Bone marrow (tissue), 2 donors: ENCODE results near the gene GALNT16.

Experiments
- DNase-seq, 2 donors: peaks; one replicate each; lab custom pipeline; 2025; lab: John Stamatoyannopoulos, UW

GALNT16 gene

DNA sequence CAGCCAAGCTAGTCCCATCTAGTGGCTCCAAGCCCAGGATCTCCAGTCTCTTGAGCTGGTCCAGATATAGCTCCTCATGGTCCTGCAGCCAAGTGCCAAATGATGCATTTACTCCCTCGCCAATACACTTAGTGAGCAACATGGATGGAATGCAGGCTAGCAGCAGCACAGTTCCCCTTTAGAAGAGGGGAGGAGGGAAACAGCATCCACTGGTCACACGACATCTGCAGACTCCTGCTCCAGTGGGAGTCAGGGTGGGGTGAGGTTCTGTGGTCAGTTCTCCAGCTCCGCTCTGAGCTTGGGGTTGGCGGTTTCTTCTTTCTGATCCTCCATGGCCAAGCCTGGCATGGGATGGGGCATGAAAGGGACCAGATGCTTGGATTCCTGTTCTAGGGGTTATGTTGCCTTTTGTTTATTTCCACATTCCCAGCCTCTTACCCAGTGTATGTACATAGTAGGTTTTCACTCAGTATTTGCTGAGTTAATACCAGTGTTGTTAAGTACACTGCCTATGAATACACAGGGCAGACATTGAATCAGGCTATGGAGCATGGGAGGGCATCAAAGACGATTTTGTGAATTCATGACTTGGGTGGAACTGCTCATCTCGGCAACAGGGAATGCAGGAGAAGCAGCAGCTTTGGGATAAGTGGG lies 57.3 kb downstream of the GALNT16 start:
- DNase-seq = no peak

GRCh38 chr14:69317780-69318179 lies 57.8 kb downstream of the GALNT16 start:
- DNase-seq = no peak

GRCh38 chr14:69318241-69318640 lies 58.3 kb downstream of the GALNT16 start:
- no peak for DNase-seq

DNA sequence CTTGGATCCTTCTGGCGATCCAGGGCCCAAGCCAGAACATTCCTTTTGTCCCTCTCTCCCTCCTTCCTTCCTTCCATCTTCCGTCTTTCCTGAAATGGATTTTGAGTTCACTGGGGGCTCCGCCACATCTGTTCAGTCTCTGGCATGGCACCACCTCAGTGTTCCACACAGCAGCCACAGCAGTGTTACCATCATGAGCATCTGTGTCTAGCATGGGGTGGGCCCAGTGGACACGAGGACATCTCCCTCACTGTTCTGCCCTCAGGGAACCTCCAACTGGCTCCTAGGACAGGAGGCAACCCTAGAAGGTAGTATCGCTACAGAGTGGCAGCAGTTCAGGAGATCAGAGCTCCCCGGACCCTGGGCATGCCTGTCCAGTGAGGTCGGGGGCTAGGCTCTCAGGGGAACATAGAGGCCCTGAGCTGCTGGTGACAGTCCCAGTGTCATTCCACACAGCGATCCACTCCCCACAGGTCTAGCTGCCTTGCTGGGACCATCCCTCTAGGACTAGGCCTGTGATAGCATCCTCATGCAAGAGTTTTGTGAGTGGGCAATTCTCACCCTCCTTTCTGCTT lies 59.0 kb downstream of the GALNT16 start:
- DNase-seq = no peak

DNA sequence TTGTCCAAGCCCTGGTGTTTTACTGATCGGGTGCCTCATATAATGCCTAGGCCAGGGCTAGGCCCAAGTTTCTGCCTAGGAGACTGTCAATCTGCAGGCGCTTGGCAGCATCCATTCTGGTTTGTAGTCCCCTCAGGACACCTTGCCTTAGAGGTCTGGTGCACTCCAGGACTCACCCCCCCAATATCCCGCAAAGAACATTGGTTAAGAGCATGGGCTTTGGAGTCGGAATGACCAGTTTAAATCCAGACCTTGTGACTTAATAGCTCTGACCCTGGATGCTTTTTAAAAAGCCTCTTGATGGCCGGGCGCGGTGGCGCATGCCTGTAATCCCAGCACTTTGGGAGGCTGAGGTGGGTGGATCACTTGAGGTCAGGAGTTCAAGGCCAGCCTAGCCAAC lies 60.0 kb downstream of the GALNT16 start:
- DNase-seq = no peak

DNA sequence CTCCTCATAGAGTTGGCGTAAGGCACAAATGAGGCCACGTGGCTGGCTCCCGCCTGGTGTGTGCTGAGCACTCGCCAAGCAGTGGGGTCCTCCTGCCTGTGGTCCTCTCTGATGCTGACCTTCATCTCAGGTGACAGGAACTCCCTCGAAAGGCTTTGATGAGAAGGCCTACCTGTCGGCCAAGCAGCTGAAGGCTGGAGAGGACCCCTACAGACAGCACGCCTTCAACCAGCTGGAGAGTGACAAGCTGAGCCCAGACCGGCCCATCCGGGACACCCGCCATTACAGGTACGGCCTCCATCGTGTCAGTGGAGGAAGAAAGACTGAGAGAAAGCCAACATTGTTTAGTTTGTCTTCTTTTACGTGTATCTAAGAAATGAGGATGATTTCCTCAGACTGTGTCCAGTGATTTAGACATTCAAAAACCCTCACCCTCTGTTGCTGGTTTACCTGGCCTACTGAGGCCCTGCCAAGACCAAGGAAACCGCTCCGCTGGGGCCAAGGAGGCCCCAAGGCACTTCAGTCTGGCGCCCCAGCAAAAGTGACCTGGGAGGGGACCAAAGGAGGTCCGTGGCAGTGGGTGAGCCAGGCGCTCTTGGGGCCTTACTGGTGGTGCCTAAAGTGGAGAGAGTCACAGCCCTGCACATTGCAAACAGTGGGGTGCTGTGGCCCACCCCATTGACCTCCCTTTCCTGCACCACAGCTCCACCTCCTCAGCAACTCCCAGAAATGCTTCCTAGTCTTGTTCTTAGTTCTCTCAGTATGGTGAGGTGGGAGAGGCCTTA lies 60.8 kb downstream of the GALNT16 start:
- no peak for DNase-seq

DNA sequence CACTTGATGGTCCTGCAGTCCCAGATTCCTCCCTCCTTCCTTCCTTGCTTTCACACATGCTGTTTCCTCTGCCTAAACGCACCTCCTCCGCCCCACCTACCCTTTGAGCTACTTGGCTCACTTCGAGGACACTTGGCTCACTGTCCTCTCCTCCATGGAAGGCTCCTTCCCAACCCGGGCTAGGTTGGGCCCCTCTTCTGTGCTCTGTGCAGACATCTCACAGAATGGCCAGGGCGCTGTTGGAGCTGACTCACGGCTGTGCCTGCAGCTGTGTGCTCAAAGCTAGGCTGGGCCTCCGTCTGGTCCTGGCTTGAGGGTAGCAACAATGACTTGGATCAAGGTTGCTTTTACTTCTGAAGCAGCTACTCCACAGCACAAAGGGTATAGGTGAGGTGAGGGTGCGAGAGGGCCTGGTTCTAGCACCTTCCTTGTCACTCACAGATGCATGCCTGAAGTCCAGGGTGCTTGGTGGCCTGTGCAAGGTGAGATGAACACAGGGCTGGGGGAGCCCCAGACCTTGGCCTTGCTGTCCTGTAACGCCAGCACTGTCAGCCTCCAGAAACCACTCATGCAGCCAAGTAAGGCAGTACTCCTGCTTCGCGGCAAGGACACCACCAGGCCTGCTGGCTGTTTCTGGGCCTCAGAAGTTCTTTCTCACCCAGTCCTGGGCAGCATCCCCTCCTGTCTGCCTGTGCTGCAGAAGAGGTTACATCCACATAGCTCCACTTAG lies 61.8 kb downstream of the GALNT16 start:
- DNase-seq = no peak

GRCh38 chr14:69323266-69323998 lies 63.5 kb downstream of the GALNT16 start:
- no peak for DNase-seq

- no peak for DNase-seq
Observed at GRCh38 chr14:69323999-69324282, 64.0 kb downstream of the GALNT16 start.

DNA sequence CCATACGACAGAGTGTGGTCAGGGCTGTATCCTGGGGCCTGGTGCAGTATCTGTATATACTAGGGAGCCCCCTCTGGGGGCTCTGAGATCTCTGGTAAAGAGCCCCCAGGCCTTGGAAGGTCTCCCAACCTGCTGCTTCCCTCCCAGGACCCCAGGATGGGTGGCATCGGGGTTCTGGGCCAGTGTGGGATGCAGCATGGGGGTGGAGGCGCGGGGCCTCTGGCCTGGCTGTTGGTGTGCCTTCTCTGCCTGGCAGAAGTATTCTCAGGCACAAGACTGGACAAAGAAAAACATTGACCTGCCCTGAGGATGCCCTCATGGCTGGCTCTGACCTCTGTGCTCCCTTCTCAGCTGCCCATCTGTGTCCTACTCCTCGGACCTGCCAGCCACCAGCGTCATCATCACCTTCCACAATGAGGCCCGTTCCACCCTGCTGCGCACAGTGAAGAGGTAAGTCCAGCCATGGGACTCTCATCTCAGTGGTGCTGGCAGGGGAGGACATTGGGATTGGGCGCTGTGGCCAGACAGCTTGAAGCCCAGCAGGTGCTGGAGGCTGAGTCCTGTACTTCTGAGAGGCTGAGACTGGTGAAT lies 64.5 kb downstream of the GALNT16 start:
- no peak for DNase-seq

GRCh38 chr14:69325086-69325485 lies 65.1 kb downstream of the GALNT16 start:
- DNase-seq = no peak

DNA sequence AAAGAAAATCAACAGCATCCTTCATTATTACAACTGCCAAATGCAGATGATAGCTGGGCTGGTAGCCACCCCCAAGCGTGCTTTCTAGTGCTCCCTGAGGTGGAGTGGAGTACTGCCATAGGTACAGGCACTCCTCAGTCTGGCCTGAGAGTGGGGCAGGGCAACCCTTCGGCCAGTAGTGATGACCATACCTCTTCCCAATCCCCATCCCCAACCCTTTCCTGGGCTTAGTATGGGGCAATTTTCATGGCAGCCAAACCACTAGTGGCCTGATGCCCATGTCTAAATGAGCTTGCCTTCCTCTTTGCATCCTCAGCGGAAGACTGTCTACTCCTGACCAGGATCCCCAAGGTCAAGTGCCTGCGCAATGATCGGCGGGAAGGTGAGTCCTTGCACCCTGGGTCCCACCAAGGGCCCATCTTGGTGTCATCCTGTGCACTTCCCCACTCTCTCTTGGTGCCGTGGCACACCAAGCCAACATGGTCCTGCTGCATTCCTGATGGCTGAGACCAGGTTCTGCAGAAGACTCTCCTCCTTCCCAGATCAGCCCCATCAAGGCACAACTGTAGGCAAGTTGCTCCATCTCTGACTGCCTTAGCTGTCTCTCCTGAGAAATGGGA lies 65.8 kb downstream of the GALNT16 start:
- DNase-seq = no peak

DNA sequence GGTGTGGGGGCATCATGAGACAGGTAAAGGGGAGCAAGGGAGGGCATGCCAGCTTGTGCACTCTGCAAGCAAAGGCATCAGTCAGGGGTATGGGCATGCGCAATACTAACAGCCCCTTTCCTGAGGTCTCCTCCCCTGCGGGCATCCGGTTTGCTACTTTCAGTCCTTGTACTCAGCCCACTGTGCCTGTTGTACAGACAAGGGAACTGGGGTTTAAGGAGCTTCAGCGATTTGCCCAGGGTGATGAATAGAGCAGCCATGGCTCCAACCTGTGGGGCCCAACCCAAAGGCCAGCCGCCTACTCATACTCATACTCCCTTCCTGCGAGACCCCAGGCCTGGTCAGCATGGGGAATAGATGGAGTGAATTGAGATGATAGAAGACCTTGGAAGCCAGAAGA lies 66.7 kb downstream of the GALNT16 start:
- DNase-seq = no peak

- no peak for DNase-seq
Observed at GRCh38 chr14:69327507-69327906, 67.5 kb downstream of the GALNT16 start.

GRCh38 chr14:69328317-69328716 lies 68.4 kb downstream of the GALNT16 start:
- DNase-seq = no peak

GRCh38 chr14:69328765-69329164 lies 68.8 kb downstream of the GALNT16 start:
- DNase-seq = no peak

- DNase-seq = no peak
Observed at GRCh38 chr14:69331206-69331605, 71.2 kb downstream of the GALNT16 start.

DNA sequence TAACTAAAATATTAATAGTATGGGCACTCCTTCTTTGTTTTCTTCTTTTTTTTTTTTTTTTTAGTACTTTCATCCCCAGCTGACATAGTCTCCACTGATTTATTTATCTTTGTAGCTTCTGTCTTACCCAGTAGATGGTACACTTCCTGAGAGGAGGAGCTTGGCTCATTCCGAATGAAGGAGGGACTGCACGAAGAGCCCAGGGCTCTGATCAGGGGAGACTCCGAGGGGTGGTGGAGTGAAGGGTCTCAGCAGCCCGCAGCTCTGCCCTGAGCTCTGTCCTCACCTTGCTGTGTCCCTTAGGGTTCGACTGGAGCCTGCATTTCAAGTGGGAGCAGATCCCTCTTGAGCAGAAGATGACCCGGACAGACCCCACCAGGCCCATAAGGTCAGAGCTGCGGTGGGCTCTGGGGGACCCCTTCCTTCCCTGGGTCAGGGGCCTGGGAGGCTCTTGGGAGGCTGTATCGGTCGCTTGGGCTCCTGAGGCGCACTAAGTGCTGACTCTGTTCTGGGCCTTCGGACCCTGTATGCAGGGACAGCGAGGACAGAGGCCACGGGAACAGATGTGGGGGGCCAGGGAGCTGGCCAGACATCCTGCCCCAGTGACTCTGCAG lies 72.9 kb downstream of the GALNT16 start:
- DNase-seq = no peak

DNA sequence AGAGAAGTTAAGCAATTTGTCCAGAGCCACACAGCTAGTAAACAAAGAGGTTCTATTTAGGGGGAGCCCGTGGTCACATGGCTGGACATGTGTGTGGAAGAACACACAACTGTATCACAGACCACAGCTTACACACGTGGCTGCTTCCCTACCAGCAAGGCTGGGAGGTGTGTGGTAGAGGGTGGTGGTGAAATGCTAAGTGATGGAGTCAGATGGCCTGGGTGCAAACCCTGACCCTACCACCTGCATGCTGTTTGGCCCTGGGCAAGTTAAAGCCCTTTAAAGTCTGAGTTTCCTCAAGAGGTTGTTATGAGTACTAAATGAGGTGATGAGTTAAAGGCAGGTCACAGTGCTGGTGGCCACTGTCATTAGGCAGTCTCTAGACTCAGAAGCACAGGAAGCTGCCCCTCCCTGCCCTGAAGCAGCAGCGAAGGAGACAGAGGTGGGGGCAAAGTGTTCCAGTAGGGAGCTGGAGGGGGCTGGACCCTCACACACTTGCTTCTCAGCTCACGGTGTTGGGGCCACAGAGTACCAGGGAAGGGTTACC lies 73.9 kb downstream of the GALNT16 start:
- no peak for DNase-seq

GRCh38 chr14:69334576-69334975 lies 74.6 kb downstream of the GALNT16 start:
- DNase-seq = no peak

GRCh38 chr14:69335371-69335771 lies 75.4 kb downstream of the GALNT16 start:
- DNase-seq = no peak
